ENCODE results near the gene PCDH1.

DNA sequence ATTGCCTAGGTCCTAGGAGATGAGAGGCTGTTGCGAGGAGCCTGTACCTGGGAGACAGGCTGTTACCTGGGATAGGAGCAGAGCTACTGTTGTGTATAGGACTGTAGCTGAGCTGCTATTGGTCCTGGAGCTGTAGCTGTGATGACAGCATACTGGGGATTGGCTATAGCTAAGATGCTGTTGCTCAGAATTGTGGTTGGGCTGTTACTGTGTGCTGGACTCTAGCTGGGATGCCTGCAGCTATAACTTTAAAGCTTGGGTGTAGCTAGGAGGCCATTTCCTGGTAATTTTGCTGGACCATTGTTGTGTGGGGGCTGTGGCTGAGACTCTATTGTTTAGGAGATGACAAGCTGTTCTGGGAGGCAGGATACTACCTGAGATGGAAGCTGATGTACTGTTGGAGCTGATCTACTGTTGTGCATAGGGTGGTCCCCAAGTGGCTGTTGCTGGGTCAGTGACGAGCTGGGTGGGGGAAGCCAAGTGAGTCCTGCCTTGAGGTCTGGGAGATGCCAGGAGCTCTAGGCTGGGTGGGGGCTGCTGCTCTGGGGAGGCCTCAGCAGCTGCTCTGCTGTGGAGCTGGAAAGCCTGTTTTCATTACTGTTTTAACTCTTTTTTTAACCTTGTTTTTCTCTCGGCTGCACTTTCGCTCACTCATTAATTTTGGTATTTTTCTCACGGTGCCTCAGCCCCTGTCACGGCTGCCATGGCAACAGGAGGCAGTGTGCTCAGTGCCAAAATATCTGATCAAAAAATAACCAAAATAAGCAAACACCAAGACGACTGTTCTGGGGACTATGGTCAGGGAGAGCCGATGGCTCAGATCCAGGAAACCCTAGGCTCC is 3.0 kb upstream of the PCDH1 start:
- TF ChIP-seq, protein P1, sequence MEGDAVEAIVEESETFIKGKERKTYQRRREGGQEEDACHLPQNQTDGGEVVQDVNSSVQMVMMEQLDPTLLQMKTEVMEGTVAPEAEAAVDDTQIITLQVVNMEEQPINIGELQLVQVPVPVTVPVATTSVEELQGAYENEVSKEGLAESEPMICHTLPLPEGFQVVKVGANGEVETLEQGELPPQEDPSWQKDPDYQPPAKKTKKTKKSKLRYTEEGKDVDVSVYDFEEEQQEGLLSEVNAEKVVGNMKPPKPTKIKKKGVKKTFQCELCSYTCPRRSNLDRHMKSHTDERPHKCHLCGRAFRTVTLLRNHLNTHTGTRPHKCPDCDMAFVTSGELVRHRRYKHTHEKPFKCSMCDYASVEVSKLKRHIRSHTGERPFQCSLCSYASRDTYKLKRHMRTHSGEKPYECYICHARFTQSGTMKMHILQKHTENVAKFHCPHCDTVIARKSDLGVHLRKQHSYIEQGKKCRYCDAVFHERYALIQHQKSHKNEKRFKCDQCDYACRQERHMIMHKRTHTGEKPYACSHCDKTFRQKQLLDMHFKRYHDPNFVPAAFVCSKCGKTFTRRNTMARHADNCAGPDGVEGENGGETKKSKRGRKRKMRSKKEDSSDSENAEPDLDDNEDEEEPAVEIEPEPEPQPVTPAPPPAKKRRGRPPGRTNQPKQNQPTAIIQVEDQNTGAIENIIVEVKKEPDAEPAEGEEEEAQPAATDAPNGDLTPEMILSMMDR (IDR thresholded peaks at IDR 0.05; ENCODE audit: low read depth, low read length): no peak
- no peak for TF ChIP-seq POLR2A (IDR thresholded peaks at IDR 0.05; ENCODE audit: extremely low read depth, insufficient read length)
- TF ChIP-seq, protein P2, sequence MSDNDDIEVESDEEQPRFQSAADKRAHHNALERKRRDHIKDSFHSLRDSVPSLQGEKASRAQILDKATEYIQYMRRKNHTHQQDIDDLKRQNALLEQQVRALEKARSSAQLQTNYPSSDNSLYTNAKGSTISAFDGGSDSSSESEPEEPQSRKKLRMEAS (IDR thresholded peaks at IDR 0.05; ENCODE audit: low read depth, low read length): no peak
